PFSK-1 (cell line): ENCODE measurements around the gene UBE2QL1.

Experiments used
- FOXP2 ChIP-seq: optimal IDR thresholded peaks from 2 replicates; pipeline ENCODE3; 2011; ENCODE audit warnings: borderline replicate concordance, control low read depth, inconsistent platforms; ENCODE audit not compliant: insufficient read depth; ENCODE audit errors: extremely low read length, extremely low read depth
- POLR2AphosphoS5 ChIP-seq: IDR thresholded peaks from 2 replicates; pipeline ENCODE4 v1.6.1; 2012; ENCODE audit warnings: low read depth, mild to moderate bottlenecking, control low read depth, low read length, moderate library complexity
- REST ChIP-seq, 2 experiments: IDR thresholded peaks; 2 replicates each; pipeline versions ENCODE4 v1.6.1 to v1.8.0; 2011 to 2012; ENCODE audit warnings: low read depth in 2 of 2, low read length in 2 of 2, control low read depth in 1 of 2, inconsistent platforms in 1 of 2, mild to moderate bottlenecking in 1 of 2, moderate library complexity in 1 of 2; ENCODE audit not compliant: insufficient read depth in 1 of 2
- SIN3A ChIP-seq: IDR thresholded peaks from 2 replicates; pipeline ENCODE4 v1.6.1; 2012; ENCODE audit warnings: mild to moderate bottlenecking, low read length, moderate library complexity, borderline replicate concordance; ENCODE audit not compliant: insufficient read depth
- TAF1 ChIP-seq: IDR thresholded peaks from 2 replicates; pipeline ENCODE4 v1.6.1; 2012; ENCODE audit warnings: low read length, control low read depth, borderline replicate concordance; ENCODE audit not compliant: insufficient read depth

Gene UBE2QL1

DNA sequence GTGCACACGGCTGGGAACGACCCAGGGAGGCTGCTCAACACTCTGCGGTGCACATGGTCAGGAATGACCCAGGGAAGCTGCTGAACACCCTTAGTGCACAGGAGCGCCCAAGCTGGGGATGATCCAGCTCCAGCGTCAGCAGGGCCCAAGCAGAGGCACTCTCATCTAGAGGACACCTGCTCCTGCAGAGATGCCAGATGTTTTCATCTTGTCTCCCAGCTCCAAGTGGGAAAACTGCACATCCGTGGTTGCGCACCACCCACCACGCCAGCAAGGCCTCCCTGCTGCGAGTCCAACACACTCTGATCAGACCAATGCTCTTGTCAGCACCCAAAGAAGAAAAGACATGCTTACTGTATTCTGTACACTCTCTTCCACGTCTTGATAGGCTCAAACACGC is 34.1 kb downstream of the UBE2QL1 start:
- TF ChIP-seq FOXP2 (no peak), POLR2AphosphoS5 (no peak), TAF1 (no peak), REST (IDR thresholded peaks at IDR 0.05; ENCODE audit: insufficient read depth in 1 of 2, low read depth in 2 of 2, low read length in 2 of 2) (no peak), SIN3A (no peak)

- TF ChIP-seq TAF1 (no peak), SIN3A (no peak), FOXP2 (no peak), REST (IDR thresholded peaks at IDR 0.05; ENCODE audit: insufficient read depth in 1 of 2, low read depth in 2 of 2, low read length in 2 of 2) (no peak), POLR2AphosphoS5 (no peak)
Observed at GRCh38 chr5:6483880-6484382, 35.3 kb downstream of the UBE2QL1 start.

- no peak for TF ChIP-seq FOXP2
- TF ChIP-seq REST (IDR thresholded peaks at IDR 0.05; ENCODE audit: insufficient read depth in 1 of 2, low read depth in 2 of 2, low read length in 2 of 2), result no peak
- TF ChIP-seq SIN3A, result no peak
- no peak for TF ChIP-seq TAF1
- no peak for TF ChIP-seq POLR2AphosphoS5
Observed at GRCh38 chr5:6484446-6484845, 35.8 kb downstream of the UBE2QL1 start.

GRCh38 chr5:6484899-6485298 is 36.2 kb downstream of the UBE2QL1 start:
- TF ChIP-seq SIN3A, result no peak
- TF ChIP-seq REST (IDR thresholded peaks at IDR 0.05; ENCODE audit: insufficient read depth in 1 of 2, low read depth in 2 of 2, low read length in 2 of 2), result no peak
- no peak for TF ChIP-seq POLR2AphosphoS5
- TF ChIP-seq FOXP2, result no peak
- no peak for TF ChIP-seq TAF1

GRCh38 chr5:6485441-6485840 is 36.8 kb downstream of the UBE2QL1 start:
- TF ChIP-seq POLR2AphosphoS5 (no peak), FOXP2 (no peak), REST (IDR thresholded peaks at IDR 0.05; ENCODE audit: insufficient read depth in 1 of 2, low read depth in 2 of 2, low read length in 2 of 2) (no peak), SIN3A (no peak), TAF1 (no peak)
